AG09319 (cell line): ENCODE data around the gene SGIP1.

Experiments
- DNase-seq: peaks from one replicate; pipeline ENCODE4 v3.0.0-alpha.2; 2010; ENCODE audit warnings: low read depth; ENCODE audit errors: extremely low read depth
- CTCF ChIP-seq: IDR thresholded peaks from 2 replicates; pipeline ENCODE4 v1.5.1; 2011; ENCODE audit warnings: low read depth, mild to moderate bottlenecking, inconsistent platforms, low read length, moderate library complexity

SGIP1 gene

DNA sequence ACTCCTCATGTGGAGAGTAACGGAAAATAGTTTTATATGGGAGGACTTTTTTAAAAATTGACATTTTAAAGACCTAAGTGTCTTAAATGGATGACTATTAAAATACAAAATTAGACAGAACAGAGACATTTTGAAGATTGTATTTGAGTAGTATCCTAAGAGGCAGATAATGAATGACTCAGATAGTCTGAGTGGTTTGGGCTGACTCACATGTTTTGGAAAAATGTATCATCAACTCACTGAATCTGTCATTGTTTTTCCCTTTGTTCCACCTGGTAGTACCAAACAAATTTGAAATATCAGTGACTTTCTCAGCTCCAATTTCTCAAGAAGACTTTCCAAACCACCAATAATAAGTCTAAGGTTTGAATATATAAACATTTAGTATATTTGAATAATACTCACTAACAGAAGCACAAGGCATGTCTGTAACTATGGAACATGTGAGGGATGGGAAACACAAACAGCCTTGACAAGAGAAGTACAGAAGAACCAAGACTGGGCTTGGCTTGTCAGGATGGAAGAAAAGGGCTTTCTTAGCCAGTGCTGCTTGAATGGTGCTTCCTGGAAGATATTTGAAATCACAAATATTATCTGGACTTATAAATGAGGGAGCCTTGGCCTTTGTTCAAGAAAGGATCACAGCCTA, 90.6 kb downstream of the SGIP1 start:
- DNase-seq, result peak; percentile 31
- TF ChIP-seq CTCF, result no peak

GRCh38 chr1:66626261-66626660, 92.3 kb downstream of the SGIP1 start:
- DNase-seq, result no peak
- no peak for TF ChIP-seq CTCF

GRCh38 chr1:66628926-66629325, 95.0 kb downstream of the SGIP1 start:
- TF ChIP-seq CTCF, result no peak
- DNase-seq, result no peak

DNA sequence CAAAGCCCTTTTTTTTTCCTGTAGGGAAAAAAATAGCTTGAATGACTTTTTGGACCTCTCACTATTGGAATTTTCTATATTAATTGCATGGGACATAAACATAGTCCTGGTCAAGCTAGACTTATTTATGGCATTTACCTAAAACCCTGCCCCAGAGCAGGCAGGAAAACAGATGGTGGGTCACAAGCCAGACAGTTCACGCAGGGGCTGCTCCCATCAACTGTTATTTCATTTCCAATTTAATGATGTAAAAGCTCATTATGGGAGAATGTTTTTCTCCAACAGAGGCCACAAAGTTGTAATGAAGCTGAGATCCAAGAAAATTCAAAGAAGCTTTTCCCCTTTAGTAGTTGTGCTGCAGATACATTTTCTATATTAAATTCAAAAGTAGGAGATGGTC, 99.2 kb downstream of the SGIP1 start:
- no peak for DNase-seq
- TF ChIP-seq CTCF, result no peak

- TF ChIP-seq CTCF, result no peak
- no peak for DNase-seq
These were observed 103.2 kb downstream of the SGIP1 start for GRCh38 chr1:66637146-66637545.

DNA sequence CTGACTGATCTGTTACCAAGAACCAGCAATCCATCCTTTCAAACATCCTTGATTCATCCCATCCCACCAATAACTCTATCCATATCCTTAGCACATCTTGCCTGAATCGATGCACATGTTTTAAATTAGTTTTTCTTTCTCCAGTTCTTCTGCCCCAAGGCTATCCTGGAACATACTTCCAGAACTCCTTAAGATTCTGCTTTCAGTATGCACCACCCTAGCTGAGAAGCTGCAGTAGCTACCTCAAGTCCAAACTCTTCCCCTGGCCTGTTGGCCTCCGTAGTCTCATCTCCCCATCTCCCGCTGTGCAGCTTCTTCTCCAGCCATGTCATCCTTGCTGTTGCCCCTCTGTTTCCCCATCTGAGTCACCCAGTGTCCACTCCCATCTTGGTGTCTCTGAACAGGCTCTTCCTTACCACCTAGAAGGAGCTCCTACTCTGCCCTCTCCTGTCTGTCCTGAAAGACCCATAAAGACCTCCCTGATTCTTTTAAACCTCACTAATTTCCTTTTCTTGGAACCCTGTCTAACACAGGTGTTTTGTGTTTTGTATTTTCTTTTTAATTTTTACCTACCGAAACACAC, 108.0 kb downstream of the SGIP1 start:
- DNase-seq, result peak; percentile 16
- TF ChIP-seq CTCF, result no peak

- no peak for TF ChIP-seq CTCF
- DNase-seq, result no peak
These were observed 109.0 kb downstream of the SGIP1 start for GRCh38 chr1:66642992-66643391.
